Measurements from ENCODE around the gene DERA.

DNA sequence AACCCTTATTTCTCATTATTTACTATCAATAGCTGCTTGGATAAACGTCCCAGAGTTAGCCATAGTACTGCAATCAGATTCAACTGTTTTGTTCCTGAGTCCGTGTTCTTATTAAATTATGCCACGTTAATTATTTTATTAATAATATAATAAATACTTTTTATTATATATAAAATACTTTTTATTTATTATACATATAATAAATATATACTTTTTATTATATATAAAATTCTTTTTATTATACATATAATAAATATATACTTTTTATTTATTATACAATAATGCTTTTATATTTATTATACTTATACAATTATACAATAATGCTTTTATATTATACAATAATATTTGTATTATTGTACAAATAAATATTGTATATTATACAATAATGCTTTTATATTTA is 17.9 kb upstream of the DERA start:
- no peak for TF ChIP-seq EZH2 (IDR thresholded peaks at IDR 0.05; ENCODE audit: borderline replicate concordance, low read depth, low read length, poor library complexity, severe bottlenecking)
- TF ChIP-seq, protein P1, sequence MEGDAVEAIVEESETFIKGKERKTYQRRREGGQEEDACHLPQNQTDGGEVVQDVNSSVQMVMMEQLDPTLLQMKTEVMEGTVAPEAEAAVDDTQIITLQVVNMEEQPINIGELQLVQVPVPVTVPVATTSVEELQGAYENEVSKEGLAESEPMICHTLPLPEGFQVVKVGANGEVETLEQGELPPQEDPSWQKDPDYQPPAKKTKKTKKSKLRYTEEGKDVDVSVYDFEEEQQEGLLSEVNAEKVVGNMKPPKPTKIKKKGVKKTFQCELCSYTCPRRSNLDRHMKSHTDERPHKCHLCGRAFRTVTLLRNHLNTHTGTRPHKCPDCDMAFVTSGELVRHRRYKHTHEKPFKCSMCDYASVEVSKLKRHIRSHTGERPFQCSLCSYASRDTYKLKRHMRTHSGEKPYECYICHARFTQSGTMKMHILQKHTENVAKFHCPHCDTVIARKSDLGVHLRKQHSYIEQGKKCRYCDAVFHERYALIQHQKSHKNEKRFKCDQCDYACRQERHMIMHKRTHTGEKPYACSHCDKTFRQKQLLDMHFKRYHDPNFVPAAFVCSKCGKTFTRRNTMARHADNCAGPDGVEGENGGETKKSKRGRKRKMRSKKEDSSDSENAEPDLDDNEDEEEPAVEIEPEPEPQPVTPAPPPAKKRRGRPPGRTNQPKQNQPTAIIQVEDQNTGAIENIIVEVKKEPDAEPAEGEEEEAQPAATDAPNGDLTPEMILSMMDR (conservative IDR thresholded peaks at IDR 0.05; ENCODE audit: low read depth, low read length), result no peak

Measured in A673 (cell line).